Activated naive CD8-positive, alpha-beta T cell treated with anti-CD3 and anti-CD28 coated beads for 36 hours (primary cell): ENCODE data around the gene KIRREL1. TPM values are rescaled to one million over a fixed set of nuclear protein-coding genes. Genes with fewer than 3 reads are reported as not detected.

Source experiments
- DNase-seq: peaks from one replicate; pipeline ENCODE4 v3.0.0; 2021
- H3K27ac Mint-ChIP-seq: one replicate; pipeline ENCODE4 v1.8.0; 2022; ENCODE audit warnings: mild to moderate bottlenecking, moderate library complexity, mixed read lengths
- H3K27me3 Mint-ChIP-seq: one replicate; pipeline ENCODE4 v1.8.0; 2022; ENCODE audit warnings: mild to moderate bottlenecking, mixed read lengths
- H3K36me3 Mint-ChIP-seq: one replicate; pipeline ENCODE4 v1.8.0; 2021; ENCODE audit warnings: mild to moderate bottlenecking, mixed read lengths
- H3K4me1 Mint-ChIP-seq: one replicate; pipeline ENCODE4 v1.8.0; 2021; ENCODE audit warnings: mixed read lengths
- H3K4me3 Mint-ChIP-seq: one replicate; pipeline ENCODE4 v1.8.0; 2022; ENCODE audit warnings: mild to moderate bottlenecking, moderate library complexity, mixed read lengths
- H3K9me3 Mint-ChIP-seq: one replicate; pipeline ENCODE4 v1.8.0; 2022; ENCODE audit warnings: mixed read lengths
- total RNA-seq, 2 experiments: library from RNA; stranded (reverse); gene quantifications; one replicate each; pipeline ENCODE4 v1.2.3, GENCODE V29; 2021

KIRREL1 gene
- total RNA-seq, 2 experiments from 2014 or later = 0.10 to 0.16 TPM

DNA sequence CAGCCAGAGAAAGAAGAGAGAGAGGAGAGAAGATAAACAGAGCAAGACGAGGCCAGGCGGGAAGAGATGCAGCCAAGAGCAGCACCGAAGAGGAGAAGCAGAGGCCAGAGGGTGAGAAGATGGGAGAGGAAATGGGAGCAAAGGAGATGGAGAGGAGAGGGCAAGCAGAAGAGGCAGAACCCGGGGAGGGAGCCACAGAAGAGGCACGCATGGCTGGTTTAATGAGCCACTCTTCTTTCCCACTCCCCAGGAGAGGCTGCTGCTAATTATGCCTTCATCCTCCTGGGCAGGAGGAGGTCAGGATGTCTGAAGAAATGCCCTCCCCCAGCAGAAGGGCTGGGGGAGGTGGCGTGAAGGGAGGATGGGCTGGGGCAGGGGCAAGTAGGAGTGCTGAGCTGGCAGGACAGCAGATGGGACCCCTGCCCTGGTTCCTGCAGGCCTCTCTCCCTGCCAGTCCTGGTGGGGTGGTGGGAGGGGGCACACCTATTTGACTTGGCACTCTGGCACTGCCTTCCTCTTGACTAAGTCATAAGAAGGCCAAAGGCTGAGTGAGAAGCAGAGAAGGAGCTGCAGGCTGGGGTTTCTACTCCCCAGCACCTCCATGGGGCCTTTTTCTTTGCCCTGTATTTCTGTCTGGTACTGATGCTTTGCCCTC lies 32.3 kb downstream of the KIRREL1 start:
- H3K27ac Mint-ChIP-seq = no peak overlapping the region
- H3K36me3 Mint-ChIP-seq = no peaks in the 10 kb centered on the region
- no peaks in the 10 kb centered on the region for H3K9me3 Mint-ChIP-seq
- H3K4me1 Mint-ChIP-seq = peaks cover 2% of the 10 kb centered on the region
- no peak for DNase-seq
- no peaks in the 10 kb centered on the region for H3K27me3 Mint-ChIP-seq
- H3K4me3 Mint-ChIP-seq = no peak overlapping the region

DNA sequence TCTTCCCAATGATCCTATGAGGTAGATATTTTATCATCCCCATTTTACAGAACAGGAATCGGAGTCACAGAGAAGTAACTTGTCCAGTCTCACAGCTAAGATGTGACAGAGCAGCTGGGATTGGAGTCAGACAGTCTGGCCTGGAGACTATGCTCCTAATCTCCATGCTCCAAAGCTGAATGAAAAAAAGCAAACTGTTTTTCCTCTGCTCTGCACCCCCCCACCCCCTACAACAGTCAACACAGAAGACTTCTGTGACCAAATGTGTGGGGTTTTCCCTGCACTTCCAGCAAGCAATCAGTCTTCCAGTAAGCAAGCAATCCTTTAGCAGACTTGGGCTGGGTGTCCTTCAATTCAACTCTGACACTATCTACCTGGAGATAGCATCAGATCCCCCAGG lies 33.2 kb downstream of the KIRREL1 start:
- DNase-seq = no peak
- H3K36me3 Mint-ChIP-seq = no peaks in the 10 kb centered on the region
- peaks cover 2% of the 10 kb centered on the region for H3K4me1 Mint-ChIP-seq
- no peaks in the 10 kb centered on the region for H3K9me3 Mint-ChIP-seq
- H3K27ac Mint-ChIP-seq = no peak overlapping the region
- no peaks in the 10 kb centered on the region for H3K27me3 Mint-ChIP-seq
- H3K4me3 Mint-ChIP-seq = no peak overlapping the region

DNA sequence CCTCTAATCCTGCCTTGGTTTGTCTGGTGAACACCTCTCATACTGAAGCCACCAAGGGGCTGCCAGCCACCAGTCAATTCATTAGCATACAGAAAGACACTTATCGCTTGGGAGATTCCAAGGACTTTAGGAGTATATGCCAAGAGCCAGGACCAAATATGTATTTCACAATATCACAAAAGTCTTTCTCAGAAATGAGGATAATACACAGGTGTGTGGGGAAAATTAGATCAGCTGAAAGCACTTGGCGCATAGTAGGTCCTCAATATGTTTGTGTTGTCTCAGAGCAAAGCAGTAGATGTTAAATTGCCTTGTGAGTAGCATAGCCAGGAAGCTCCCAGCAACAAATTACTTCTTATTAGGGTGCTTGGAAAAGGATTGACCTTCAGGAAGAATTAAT lies 34.1 kb downstream of the KIRREL1 start:
- Mint-ChIP-seq H3K4me3 (no peak overlapping the region), H3K4me1 (peaks cover 2% of the 10 kb centered on the region), H3K36me3 (no peaks in the 10 kb centered on the region), H3K9me3 (no peaks in the 10 kb centered on the region), H3K27ac (no peak overlapping the region), H3K27me3 (no peaks in the 10 kb centered on the region)
- no peak for DNase-seq

DNA sequence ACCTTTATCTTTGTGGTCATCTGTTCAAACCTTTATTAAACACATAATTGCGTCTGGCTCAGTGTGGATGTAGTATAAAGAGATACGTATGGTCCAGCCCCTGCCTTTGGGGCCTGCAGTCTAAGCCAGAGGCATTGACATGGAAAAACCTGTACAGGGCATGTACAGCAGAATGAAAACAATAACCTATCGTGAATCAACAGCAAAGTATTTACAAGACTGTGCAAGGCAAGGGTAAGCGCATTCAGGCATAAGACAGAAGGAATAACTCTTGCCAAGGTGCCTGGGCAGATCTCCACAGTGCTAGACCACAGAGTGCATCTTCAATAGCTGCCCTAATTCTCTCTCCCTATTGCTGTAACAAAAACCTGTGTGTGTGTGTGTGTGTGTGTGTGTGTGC lies 35.5 kb downstream of the KIRREL1 start:
- Mint-ChIP-seq H3K27ac (no peak overlapping the region), H3K4me3 (no peak overlapping the region)

DNA sequence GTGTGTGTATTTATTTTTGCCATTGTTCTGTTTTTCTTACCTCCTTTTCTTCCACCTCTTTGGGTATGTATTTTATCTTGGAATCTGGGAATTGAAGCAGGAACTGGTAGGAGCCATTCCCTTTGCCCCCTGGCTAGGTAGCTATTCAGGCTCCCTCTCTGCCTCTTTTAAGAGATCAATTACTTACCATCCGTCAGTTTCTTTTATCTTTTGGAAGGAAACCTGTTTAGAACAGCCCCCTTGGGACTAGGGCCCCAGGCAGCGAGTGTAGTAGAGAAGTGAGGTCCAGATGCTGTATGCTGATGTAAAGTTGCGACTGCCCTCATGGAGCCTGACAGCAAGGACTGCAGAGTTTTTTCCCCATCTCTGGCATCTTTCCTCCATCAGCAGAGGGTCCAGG lies 41.6 kb downstream of the KIRREL1 start:
- no peaks in the 10 kb centered on the region for H3K36me3 Mint-ChIP-seq
- peaks cover 2% of the 10 kb centered on the region for H3K4me1 Mint-ChIP-seq
- H3K27me3 Mint-ChIP-seq = peaks cover 3% of the 10 kb centered on the region
- H3K9me3 Mint-ChIP-seq = no peaks in the 10 kb centered on the region
- no peak overlapping the region for H3K27ac Mint-ChIP-seq
- no peak overlapping the region for H3K4me3 Mint-ChIP-seq
- no peak for DNase-seq

More for the DNA sequence above, 35.5 kb downstream of the KIRREL1 start:
- Mint-ChIP-seq H3K27me3 (no peaks in the 10 kb centered on the region), H3K9me3 (no peaks in the 10 kb centered on the region), H3K36me3 (no peaks in the 10 kb centered on the region), H3K4me1 (peaks cover 2% of the 10 kb centered on the region)
- no peak for DNase-seq

DNA sequence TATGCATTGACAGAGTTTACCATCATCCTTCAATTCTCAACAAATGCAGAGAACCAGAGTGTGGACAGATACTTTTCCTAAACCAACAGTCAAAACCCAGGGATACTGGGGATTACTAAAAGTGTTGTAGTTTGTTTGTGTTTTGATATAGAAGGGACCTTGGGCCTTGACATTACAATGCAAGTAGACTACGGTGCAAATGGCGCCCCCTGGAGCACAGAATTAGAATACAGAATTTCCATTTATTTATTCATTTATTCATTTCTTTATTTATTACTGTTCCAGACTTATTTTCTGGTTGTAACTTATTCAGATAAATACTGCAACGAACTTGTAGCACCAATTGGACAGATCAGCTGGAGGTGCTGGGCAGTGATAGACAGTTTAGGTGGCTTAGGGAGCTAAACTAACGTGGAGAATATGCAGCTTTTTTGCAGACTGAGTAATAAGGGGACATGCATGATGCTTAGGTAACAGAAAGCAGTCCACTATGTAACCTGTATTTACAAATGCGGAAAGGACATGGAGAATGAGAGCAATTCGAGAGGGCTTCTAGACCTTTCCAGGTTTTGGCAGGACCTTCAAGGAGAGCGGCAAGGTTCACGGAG lies 42.6 kb downstream of the KIRREL1 start:
- no peaks in the 10 kb centered on the region for H3K4me1 Mint-ChIP-seq
- H3K36me3 Mint-ChIP-seq = no peaks in the 10 kb centered on the region
- H3K27me3 Mint-ChIP-seq = peaks cover 3% of the 10 kb centered on the region
- no peak overlapping the region for H3K4me3 Mint-ChIP-seq
- DNase-seq = no peak
- no peaks in the 10 kb centered on the region for H3K9me3 Mint-ChIP-seq
- H3K27ac Mint-ChIP-seq = no peak overlapping the region

DNA sequence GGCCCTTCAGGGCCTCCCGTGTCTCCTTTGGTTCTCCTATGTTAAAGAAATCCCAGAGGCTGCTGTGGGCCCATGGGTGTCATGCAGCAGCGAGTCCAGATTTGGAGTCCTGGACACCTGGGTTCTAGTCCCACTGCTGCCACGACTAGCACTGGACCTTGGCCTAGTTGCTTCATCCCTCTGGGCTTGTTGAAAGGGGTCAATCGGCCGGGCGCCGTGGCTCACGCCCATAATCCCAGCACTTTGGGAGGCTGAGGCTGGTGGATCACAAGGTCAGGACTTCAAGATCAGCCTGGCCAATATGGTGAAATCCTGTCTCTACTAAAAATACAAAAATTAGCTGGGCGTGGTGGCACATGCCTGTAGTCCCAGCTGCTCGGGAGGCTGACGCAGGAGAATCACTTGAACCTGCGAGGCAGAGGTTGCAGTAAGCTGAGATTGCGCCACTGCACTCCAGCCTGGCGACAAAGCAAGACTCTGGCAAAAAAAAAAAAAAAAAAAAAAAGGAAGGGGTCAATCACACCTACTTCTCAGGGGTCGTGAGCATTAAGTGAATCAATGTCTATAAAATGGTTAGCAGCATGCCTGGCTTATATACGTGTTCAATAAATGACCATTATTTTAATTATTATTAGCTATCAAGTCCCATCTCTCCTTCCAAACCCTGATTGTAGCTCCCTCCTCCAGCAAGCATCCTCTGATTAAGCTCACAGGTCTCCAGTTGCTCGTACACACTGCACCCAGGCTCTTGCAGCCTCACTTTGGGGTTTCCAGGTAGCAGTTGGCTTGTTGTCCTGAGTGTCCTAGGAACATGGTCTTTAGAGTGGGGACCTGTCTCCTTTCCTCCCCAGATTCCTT lies 43.8 kb downstream of the KIRREL1 start:
- Mint-ChIP-seq H3K27me3 (peaks cover 3% of the 10 kb centered on the region), H3K4me3 (no peak overlapping the region), H3K9me3 (no peaks in the 10 kb centered on the region), H3K27ac (no peak overlapping the region), H3K36me3 (no peaks in the 10 kb centered on the region), H3K4me1 (no peaks in the 10 kb centered on the region)
- no peak for DNase-seq

DNA sequence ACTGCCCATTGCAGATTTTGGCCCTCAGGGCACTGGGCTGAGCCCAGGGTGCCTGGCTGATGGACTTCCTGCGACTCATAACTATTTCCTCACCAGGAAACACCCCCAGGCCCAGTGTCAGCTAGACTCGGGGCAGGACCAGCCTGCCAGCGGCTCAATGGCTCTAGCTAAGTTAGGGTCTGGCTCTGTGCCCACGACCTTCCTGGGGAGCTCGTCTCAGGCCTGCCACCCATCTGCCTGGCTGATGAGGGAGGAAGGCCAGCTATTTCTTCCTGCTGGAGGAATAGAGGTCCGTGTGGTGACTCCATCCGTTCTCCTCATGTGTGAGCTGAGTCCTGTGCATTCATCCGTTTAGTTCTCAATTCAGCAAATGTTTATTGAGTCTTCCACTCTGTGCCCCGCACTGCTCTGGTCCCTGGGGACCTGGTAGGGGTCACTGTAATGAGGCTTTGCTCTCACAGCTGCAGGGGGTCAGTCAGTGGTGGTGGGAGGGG lies 44.5 kb downstream of the KIRREL1 start:
- Mint-ChIP-seq H3K27ac (no peak overlapping the region), H3K4me1 (no peaks in the 10 kb centered on the region), H3K4me3 (no peak overlapping the region), H3K36me3 (no peaks in the 10 kb centered on the region), H3K27me3 (peaks cover 3% of the 10 kb centered on the region), H3K9me3 (no peaks in the 10 kb centered on the region)
- no peak for DNase-seq

DNA sequence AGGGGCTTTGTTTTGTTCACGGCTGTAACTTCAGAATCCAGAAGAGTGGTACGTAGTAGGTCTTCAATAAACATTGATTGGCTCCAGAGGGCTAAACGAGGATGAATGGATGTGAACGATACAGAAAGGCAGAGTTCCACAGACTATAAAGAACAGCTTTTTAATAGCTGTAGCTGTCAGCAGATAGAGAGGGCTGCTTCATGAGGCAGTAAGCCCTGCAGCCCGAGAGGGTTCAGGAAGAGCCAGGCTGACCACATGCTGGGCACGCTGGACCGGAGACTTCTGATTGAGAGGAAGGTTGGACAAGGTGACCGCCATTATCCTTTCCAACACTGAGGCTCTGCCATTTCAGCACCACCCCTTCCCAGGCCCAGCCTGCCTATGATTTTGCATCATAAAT lies 45.3 kb downstream of the KIRREL1 start:
- Mint-ChIP-seq H3K27ac (no peak overlapping the region), H3K27me3 (peaks cover 3% of the 10 kb centered on the region), H3K9me3 (no peaks in the 10 kb centered on the region), H3K4me3 (no peak overlapping the region), H3K36me3 (no peaks in the 10 kb centered on the region), H3K4me1 (no peaks in the 10 kb centered on the region)
- DNase-seq = no peak

DNA sequence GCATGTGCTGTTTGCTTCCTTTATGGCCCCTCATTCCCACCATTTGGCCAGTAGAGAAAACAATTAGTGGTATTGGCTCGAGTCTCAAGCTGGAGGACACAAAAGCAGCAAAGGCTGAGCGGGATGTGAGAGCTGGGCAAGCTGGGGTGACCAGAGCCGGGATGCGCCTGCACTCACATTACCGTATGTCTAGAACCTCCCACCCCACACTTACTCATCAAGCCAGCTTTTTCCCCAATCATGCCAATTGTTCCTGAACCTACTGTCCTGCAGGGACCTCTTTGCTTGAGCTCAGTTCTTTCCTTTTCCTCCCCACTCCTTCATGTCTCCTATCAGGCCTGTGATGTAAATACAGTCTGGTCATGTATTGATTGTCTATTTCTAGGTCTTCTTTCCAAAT lies 45.9 kb downstream of the KIRREL1 start:
- Mint-ChIP-seq H3K4me1 (no peaks in the 10 kb centered on the region), H3K36me3 (no peaks in the 10 kb centered on the region), H3K9me3 (no peaks in the 10 kb centered on the region), H3K27ac (no peak overlapping the region), H3K4me3 (no peak overlapping the region), H3K27me3 (peaks cover 3% of the 10 kb centered on the region)
- no peak for DNase-seq

DNA sequence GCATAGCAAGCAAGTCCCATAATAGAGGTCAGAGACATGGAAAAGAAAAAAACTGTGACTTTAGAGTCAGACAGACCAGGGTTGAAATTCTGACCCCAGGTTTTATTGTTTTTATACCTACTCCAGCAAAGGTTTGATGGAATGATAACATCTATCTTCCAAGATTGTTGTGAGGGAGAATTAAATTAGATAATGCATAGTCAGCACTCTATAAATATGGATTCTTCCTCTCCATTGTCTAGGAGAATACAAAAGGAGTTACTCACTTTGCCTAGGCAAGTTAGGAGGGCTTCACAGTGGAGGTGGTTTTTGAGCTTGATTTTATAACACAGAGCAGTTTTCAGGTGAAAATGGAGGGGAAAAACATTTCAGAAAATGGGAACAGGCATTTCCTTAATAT lies 46.9 kb downstream of the KIRREL1 start:
- H3K27ac Mint-ChIP-seq = no peak overlapping the region
- H3K4me3 Mint-ChIP-seq = no peak overlapping the region
- no peaks in the 10 kb centered on the region for H3K36me3 Mint-ChIP-seq
- no peaks in the 10 kb centered on the region for H3K4me1 Mint-ChIP-seq
- H3K27me3 Mint-ChIP-seq = peaks cover 3% of the 10 kb centered on the region
- no peak for DNase-seq
- H3K9me3 Mint-ChIP-seq = no peaks in the 10 kb centered on the region

DNA sequence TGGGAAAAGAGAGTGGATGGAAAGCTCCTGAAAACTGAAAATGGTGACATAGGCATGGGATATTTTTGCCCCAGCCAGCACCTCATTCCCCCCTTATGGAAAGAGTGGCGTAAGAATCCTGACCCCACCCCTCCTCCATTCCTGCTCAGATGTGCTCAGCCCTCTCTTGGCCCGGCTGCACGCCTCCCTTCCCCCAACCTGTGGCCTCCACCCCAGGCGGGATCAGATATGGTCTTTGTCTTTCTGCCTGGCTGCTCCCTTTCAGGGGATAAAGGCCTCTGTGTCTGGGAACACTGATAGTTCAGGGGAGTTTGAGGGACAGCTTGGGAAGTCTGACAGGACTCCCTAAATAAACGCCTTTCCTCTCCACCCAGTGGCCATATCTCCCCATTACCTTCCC lies 49.8 kb downstream of the KIRREL1 start:
- no peaks in the 10 kb centered on the region for H3K9me3 Mint-ChIP-seq
- no peaks in the 10 kb centered on the region for H3K4me1 Mint-ChIP-seq
- no peak overlapping the region for H3K4me3 Mint-ChIP-seq
- H3K27ac Mint-ChIP-seq = no peak overlapping the region
- DNase-seq = no peak
- no peaks in the 10 kb centered on the region for H3K36me3 Mint-ChIP-seq
- no peaks in the 10 kb centered on the region for H3K27me3 Mint-ChIP-seq

DNA sequence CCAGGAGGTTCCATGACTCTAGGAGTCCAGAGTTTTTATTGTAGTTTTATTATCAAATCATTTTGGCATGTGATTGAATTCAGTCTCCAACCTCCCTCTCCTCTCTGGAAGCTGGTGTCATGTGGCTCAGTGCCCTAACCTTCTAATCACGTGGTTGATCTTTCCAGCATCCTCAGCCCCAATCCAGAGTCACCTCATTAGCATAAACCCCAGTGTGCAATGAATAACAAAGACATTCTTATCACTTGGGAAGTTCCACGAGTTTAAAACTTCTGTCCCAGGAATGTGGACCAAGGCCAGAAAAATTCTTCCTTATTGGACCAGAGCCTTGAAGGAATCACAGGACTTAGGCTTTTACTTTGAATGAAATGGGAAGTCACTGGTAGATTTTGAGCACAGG lies 52.2 kb downstream of the KIRREL1 start:
- no peak overlapping the region for H3K27ac Mint-ChIP-seq
- no peak overlapping the region for H3K4me3 Mint-ChIP-seq
- H3K9me3 Mint-ChIP-seq = no peaks in the 10 kb centered on the region
- DNase-seq = no peak
- H3K27me3 Mint-ChIP-seq = no peaks in the 10 kb centered on the region
- no peaks in the 10 kb centered on the region for H3K4me1 Mint-ChIP-seq
- no peaks in the 10 kb centered on the region for H3K36me3 Mint-ChIP-seq

DNA sequence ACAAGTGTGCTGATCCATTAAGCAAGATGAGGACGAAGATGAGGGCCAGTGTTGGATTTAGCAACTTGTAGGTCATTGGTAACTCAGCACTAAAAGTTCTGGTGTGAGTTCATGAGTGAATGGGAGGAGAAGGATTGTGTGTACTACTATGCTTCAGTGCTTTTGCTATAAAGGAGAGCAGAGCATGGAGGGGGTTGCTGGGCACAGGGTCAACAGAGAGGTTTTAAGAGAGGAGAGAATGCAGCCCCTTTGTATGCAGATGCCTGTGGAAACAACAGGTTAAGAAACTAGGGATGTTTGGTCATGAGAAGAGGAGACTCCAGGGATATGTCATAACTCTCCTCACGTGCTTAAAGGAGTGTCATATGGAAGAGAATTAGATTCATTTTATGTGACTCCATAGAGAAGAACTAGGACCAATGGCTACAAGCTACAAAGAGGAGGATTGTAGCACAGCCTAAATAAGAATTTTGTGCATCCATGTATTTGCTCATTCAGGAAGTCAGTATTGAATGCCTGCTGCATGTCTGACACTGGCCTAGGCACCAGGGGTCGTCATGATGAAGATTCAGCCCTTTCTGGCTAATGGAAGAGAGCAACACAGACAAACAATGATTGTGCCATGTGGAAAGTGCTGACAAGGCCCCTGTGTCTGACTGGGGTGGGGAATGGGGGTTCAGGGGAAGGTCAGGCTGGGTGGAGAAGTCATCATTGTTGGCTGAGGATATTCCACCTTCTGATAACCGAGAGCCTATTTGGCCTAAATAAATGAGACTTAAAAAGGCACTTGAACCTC lies 53.5 kb downstream of the KIRREL1 start:
- Mint-ChIP-seq H3K27ac (no peak overlapping the region), H3K4me1 (no peaks in the 10 kb centered on the region), H3K27me3 (no peaks in the 10 kb centered on the region), H3K4me3 (no peak overlapping the region), H3K9me3 (no peaks in the 10 kb centered on the region), H3K36me3 (no peaks in the 10 kb centered on the region)
- DNase-seq = no peak
